ENCODE measurements around the gene TEX53. TPM values are rescaled to one million over a fixed set of nuclear protein-coding genes. Genes with fewer than 3 reads are reported as not detected.

The TEX53 gene
- total and polyA plus RNA-seq, 10 of the 15 experiments (the other 5 are each of a cell fraction or from before 2014, with no cell fraction given) = not detected

DNA sequence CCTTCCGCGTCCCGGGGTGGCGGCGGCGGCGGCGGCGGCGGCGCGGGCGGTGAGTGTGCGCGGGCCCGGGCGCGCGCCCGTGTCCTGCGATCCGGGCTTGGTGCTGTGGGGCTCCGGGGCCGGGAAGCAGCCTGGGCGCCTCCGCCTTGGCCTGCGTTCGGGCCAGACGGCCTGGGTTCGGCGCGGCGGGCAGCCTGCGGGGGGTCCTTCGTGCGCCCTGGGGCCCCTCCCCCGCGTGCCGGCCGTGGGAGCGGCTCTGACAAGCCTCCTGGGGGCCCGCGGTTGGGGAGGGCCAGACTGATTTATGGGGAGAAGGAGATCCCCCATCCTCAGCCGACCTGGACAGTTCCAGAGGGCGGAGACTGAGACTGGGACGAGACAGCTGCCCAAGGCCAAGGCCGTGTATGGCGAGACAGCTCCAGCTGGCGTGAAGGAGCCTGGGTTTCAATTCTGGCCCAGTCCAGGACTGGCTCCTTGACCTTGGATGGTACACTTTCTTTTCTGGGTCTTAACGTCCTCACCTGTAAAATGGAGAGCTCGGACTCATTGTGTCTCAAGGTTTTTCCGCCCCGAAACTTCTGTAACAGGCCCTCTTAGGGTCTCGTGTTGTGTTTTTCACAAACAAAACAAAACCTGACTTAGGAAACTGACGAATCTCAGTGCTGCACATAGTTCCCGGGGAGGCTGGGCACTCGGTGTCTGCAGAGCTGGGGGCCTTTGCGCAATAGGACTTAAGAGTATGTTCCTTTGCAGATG, 45.9 kb downstream of the TEX53 start (continued):
- TF ChIP-seq, protein P1, sequence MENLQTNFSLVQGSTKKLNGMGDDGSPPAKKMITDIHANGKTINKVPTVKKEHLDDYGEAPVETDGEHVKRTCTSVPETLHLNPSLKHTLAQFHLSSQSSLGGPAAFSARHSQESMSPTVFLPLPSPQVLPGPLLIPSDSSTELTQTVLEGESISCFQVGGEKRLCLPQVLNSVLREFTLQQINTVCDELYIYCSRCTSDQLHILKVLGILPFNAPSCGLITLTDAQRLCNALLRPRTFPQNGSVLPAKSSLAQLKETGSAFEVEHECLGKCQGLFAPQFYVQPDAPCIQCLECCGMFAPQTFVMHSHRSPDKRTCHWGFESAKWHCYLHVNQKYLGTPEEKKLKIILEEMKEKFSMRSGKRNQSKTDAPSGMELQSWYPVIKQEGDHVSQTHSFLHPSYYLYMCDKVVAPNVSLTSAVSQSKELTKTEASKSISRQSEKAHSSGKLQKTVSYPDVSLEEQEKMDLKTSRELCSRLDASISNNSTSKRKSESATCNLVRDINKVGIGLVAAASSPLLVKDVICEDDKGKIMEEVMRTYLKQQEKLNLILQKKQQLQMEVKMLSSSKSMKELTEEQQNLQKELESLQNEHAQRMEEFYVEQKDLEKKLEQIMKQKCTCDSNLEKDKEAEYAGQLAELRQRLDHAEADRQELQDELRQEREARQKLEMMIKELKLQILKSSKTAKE (IDR thresholded peaks at IDR 0.05; ENCODE audit: low read depth, poor library complexity, severe bottlenecking) = no peak
- TF ChIP-seq ASH2L (IDR thresholded peaks at IDR 0.05; ENCODE audit: borderline replicate concordance, low read depth) = no peak
- TF ChIP-seq, protein P2, sequence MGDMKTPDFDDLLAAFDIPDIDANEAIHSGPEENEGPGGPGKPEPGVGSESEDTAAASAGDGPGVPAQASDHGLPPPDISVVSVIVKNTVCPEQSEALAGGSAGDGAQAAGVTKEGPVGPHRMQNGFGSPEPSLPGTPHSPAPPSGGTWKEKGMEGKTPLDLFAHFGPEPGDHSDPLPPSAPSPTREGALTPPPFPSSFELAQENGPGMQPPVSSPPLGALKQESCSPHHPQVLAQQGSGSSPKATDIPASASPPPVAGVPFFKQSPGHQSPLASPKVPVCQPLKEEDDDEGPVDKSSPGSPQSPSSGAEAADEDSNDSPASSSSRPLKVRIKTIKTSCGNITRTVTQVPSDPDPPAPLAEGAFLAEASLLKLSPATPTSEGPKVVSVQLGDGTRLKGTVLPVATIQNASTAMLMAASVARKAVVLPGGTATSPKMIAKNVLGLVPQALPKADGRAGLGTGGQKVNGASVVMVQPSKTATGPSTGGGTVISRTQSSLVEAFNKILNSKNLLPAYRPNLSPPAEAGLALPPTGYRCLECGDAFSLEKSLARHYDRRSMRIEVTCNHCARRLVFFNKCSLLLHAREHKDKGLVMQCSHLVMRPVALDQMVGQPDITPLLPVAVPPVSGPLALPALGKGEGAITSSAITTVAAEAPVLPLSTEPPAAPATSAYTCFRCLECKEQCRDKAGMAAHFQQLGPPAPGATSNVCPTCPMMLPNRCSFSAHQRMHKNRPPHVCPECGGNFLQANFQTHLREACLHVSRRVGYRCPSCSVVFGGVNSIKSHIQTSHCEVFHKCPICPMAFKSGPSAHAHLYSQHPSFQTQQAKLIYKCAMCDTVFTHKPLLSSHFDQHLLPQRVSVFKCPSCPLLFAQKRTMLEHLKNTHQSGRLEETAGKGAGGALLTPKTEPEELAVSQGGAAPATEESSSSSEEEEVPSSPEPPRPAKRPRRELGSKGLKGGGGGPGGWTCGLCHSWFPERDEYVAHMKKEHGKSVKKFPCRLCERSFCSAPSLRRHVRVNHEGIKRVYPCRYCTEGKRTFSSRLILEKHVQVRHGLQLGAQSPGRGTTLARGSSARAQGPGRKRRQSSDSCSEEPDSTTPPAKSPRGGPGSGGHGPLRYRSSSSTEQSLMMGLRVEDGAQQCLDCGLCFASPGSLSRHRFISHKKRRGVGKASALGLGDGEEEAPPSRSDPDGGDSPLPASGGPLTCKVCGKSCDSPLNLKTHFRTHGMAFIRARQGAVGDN (IDR thresholded peaks at IDR 0.05) = peak; percentile 68
- TF ChIP-seq, protein P3, sequence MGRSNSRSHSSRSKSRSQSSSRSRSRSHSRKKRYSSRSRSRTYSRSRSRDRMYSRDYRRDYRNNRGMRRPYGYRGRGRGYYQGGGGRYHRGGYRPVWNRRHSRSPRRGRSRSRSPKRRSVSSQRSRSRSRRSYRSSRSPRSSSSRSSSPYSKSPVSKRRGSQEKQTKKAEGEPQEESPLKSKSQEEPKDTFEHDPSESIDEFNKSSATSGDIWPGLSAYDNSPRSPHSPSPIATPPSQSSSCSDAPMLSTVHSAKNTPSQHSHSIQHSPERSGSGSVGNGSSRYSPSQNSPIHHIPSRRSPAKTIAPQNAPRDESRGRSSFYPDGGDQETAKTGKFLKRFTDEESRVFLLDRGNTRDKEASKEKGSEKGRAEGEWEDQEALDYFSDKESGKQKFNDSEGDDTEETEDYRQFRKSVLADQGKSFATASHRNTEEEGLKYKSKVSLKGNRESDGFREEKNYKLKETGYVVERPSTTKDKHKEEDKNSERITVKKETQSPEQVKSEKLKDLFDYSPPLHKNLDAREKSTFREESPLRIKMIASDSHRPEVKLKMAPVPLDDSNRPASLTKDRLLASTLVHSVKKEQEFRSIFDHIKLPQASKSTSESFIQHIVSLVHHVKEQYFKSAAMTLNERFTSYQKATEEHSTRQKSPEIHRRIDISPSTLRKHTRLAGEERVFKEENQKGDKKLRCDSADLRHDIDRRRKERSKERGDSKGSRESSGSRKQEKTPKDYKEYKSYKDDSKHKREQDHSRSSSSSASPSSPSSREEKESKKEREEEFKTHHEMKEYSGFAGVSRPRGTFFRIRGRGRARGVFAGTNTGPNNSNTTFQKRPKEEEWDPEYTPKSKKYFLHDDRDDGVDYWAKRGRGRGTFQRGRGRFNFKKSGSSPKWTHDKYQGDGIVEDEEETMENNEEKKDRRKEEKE (IDR thresholded peaks at IDR 0.05) = no peak
- TF ChIP-seq FOS (IDR thresholded peaks at IDR 0.05; ENCODE audit: borderline replicate concordance, extremely low read depth, insufficient read length) = no peak
- TF ChIP-seq PAX5 (IDR thresholded peaks at IDR 0.05; ENCODE audit: borderline replicate concordance, low read depth, low read length) = peak; percentile 9; the same call in 1 of the 2 replicates
- TF ChIP-seq TAF1 (IDR thresholded peaks at IDR 0.05; ENCODE audit: borderline replicate concordance, low read depth, low read length) = no peak
- TF ChIP-seq BACH1 (IDR thresholded peaks at IDR 0.05; ENCODE audit: borderline replicate concordance) = peak; percentile 48
- no peak for TF ChIP-seq MEF2A (IDR thresholded peaks at IDR 0.05; ENCODE audit: insufficient read depth, low read depth, low read length)
- no peak for TF ChIP-seq RELA (IDR thresholded peaks at IDR 0.05; ENCODE audit: borderline replicate concordance, partially characterized antibody)
- TF ChIP-seq, protein P4, sequence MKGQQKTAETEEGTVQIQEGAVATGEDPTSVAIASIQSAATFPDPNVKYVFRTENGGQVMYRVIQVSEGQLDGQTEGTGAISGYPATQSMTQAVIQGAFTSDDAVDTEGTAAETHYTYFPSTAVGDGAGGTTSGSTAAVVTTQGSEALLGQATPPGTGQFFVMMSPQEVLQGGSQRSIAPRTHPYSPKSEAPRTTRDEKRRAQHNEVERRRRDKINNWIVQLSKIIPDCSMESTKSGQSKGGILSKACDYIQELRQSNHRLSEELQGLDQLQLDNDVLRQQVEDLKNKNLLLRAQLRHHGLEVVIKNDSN (IDR thresholded peaks at IDR 0.05; ENCODE audit: borderline replicate concordance, extremely low read length, insufficient read depth, low read depth, low read length) = no peak
- no peak for TF ChIP-seq SUZ12 (IDR thresholded peaks at IDR 0.05; ENCODE audit: unreplicated experiment)
- TF ChIP-seq GABPA (IDR thresholded peaks at IDR 0.05; ENCODE audit: low read depth) = no peak
- peak; percentile 69 for TF ChIP-seq DPF2 (IDR thresholded peaks at IDR 0.05)
- no peak for TF ChIP-seq SMC3 (IDR thresholded peaks at IDR 0.05; ENCODE audit: borderline replicate concordance, low read length)
- TF ChIP-seq, protein P5, sequence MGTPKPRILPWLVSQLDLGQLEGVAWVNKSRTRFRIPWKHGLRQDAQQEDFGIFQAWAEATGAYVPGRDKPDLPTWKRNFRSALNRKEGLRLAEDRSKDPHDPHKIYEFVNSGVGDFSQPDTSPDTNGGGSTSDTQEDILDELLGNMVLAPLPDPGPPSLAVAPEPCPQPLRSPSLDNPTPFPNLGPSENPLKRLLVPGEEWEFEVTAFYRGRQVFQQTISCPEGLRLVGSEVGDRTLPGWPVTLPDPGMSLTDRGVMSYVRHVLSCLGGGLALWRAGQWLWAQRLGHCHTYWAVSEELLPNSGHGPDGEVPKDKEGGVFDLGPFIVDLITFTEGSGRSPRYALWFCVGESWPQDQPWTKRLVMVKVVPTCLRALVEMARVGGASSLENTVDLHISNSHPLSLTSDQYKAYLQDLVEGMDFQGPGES (IDR thresholded peaks at IDR 0.05) = no peak

Measured in GM12878 (cell line).